GM19099 (cell line): ENCODE data around the gene WDFY1.
A peak's percentile ranks its signal among the peaks of the same experiment; 100 is the strongest.

Experiments used
- POLR2A ChIP-seq: IDR thresholded peaks from 3 replicates; pipeline ENCODE4 v1.6.1; 2011; ENCODE audit warnings: low read depth; ENCODE audit not compliant: insufficient read length; ENCODE audit errors: extremely low read depth

WDFY1 gene

DNA sequence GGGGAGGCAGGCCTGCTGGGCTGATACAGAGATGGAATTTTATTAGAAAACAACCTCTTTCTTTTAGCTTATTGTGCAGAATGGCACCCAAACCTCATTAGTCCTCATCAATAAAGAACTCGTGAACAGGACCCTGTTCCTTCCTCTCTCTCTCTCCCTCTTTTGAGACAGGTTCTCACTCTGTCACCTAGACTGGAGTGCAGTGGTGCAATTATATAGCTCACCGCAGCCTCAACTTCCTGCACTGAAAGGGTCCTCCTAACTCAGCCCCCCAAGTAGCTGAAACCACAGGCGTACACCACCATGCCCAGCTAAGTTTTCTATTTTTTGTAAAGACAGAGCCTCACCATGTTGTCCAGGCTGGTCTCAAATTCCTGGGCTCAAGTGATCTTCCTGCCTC, 86.1 kb downstream of the WDFY1 start:
- TF ChIP-seq POLR2A, result no peak

DNA sequence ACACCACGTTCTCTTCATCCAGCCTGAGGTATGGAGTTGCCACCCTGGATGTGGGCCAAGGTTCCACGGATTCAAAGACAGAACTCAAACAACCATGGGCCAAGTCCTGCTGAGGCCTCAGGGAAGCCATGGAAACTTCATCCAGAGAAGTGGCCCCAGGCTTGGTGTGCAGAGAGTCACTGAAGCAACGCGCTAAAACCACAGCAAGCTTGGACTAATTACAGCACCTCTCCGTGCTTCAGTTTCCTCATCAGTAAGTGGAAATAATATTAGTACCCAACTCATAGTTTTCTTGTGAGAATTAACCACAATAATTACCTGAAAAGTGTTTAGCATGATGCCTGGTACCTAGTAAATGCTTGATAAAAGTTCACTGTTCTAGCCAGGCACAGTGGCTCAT, 88.6 kb downstream of the WDFY1 start:
- no peak for TF ChIP-seq POLR2A

DNA sequence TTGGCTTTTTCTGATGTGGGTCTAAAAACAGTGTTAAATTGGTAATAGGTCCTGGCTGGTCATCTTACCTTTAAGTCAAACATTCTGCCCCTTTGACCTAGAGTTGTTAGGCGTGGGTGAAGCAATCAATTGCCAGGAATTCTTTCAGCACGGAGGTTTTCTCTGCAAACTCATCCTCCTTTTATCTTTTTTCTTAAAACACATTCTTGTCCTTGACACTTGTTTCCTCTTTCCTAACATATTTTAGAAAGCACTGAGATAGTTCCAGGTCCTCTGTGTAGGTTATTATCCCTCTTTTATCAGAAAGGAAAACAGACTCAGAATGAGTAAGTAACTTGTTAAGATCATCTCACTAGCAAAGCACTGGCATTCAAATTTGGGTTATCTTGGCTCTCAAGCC, 89.1 kb downstream of the WDFY1 start:
- no peak for TF ChIP-seq POLR2A

DNA sequence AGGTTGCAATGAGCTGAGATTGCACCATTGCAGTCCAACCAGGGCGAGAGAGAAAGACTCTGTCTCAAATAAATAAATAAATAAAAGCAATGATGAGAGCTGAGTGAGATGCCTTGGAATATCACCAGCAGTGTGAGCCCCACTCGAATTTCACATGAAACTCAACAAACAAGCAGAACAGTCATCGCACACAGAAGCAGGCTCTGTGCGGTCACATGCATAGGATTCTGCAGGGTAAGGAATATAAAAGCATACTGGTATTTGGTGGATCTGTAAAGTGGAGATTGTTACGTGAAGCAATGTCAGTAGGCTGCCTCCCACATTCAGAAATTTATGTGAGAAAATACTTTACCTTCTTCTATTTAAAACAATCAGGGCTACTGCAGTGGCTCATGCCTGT, 89.7 kb downstream of the WDFY1 start:
- no peak for TF ChIP-seq POLR2A

DNA sequence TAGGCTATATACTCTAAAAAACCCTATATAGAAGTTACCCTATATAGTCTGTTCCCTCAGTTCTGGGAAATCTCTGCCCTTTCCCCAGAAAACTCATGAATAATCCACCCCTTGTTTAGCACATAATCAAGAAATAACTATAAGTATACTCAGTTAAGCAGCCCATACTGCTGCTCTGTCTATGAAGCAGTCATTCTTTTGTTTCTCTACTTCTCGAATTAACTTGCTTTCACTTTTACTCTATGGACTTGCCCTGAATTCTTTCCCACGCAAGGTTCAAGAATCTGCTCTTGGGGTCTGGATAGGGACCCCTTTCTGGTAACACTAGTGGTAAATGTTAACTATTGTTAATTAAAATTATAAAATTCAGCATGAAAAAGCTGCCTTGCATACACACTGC, 90.4 kb downstream of the WDFY1 start:
- TF ChIP-seq POLR2A, result no peak

DNA sequence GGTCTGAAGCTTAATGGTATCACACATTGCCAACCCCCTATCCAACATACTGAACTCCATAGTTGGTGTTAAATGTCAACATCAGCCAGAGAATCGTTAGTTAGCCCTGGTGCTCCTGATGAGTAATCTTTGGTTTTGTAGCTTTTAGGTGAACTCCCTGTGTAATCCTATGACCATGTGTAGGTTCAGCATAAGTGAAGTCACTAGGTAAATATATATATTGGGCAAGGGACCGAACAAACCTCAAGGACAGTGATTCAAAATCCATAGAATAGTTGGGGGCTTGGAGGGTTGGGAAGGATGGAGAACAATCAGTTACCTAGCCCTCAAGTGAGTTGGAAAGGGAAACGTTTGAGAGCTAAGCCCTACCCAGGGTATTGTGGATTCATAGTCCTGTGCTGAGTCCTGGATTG, 91.7 kb downstream of the WDFY1 start:
- no peak for TF ChIP-seq POLR2A

DNA sequence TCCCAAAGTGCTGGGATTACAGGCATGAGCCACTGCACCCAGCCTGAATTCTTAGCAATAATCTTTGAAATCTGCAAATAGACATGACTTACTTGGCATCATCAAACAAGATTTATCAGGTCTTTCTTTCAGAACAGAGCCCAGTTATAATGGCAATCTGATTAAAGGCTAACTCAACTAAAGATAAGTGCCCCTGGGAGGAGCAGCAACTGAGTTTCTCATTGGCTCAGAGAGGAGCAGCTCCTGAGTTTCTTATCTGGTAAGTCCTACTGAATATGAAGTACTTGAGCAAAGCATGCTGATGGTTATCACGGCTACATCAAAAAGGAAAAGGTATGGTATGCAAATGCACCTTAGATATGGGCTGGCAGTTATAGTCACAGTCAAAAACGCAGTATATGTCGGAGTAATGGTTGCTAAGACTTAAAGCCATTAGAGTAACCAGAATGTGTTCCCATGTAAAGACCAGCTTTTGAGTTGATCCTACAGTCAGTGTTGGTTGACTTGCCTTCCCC, 92.8 kb downstream of the WDFY1 start:
- no peak for TF ChIP-seq POLR2A

DNA sequence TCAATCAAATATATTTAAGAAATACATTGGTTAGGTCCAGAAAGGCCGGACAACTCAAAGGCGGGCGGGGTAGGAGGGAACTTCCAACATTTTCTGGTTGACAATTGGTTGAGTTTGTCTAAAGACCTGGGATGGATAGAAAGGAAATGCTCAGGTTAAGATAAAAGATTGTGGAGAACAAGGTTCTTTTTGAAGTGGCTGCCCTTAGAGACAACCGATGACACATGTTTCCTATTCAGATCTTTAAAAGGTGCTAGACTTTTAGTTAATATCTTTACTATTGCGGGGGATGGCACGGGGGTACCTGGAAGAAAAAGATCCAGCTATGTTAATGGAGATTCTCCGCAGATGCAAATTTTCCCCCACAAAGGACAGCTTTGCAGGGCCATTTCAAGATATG, 97.7 kb downstream of the WDFY1 start:
- TF ChIP-seq POLR2A, result no peak

DNA sequence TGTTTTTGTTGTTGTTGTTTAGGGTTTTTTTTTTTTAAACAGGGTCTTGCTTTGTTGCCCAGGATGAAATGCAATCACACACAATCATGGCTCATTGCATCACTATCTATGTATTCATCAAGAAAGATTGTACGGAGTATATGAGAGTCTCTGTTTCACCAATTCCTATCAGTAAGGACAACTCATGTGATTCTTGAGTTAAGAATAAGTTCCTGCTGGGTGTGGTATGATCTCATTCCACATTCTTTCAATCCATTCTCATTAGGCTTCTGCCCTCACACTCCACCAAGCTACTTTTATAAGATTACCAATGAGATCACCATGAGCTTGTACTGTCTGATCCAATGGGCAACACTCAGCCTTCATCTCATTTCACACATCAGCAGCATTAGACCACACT, 98.6 kb downstream of the WDFY1 start:
- TF ChIP-seq POLR2A, result no peak

DNA sequence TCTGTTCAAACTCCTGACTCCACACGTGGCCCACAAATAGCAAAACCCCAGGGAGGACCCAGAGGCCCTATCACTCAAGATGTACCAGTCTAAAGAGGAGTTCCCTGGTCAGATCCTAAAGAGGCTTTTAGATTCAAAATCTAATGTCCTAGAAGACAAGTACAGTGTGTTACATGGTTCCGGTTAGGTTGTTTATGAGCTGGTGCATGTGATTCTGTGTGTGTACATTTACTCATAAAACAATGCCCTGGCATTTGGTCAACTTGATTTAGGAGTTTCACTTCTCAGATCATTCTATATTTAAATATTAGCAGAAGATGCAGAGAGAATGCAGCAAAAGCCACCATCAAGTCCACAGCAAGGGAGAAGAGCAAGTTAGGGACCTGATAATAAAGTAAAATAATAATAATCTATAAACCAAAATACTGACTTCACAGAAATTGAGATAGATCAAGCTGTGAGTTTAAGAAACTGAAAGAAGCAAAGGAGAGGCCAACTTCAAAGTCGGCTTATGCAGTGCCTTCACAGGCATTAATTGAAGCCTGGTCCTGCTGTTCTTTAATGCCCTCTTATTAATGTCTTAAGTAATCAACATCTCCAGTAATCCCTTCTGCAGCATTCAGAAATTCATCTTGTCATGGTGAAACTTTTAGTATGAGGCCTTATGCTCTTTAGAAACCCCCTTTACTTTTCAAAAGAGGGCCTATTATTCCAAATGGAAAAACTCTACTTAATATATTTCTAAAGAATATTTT, 103.5 kb downstream of the WDFY1 start:
- no peak for TF ChIP-seq POLR2A

DNA sequence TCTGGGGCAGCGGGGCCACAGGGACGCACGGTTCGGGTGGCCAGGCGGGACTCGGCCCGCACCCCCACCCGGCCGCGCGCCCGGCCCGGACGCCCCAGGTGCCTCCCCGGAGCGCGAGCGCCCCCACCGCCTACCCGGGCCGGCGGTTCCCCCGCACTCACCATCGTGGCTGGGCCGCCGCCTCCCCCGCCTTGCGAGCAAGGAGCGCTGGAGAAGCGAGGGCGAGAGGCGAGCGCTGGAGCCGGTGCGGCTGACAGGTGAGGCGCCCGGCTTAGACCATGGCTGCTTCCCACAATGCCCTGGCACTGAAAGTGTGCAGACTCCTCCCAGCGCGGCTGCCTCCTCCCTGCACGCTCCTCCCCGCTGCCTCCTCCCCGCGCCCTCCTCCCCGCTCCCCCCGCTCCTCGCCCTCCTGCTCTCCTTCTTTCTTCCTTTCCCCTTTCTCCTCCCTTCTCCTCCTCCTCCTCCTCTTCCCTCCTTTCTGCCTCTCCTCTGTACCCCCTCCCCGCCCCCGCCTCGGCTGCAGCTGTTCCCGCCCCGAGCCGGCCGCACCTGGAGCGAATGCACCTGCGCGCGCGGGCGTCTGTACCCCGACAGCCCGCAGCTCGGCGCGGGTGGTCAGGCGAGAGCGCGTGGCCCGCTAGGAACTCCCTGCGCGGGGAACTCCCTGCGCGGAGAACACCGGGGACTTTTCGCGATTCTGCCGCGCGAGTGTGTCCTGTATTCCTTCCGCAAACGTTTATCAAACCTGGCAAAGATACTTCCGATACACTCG, 107.7 kb downstream of the WDFY1 start, which contains the start of gene AP1S3:
Gene AP1S3, minus strand, starts transcription at position 296 of the 775 bp plus-strand sequence. Its CDS starts 132 bp downstream, at position 164.
- peak; percentile 71 for TF ChIP-seq POLR2A

DNA sequence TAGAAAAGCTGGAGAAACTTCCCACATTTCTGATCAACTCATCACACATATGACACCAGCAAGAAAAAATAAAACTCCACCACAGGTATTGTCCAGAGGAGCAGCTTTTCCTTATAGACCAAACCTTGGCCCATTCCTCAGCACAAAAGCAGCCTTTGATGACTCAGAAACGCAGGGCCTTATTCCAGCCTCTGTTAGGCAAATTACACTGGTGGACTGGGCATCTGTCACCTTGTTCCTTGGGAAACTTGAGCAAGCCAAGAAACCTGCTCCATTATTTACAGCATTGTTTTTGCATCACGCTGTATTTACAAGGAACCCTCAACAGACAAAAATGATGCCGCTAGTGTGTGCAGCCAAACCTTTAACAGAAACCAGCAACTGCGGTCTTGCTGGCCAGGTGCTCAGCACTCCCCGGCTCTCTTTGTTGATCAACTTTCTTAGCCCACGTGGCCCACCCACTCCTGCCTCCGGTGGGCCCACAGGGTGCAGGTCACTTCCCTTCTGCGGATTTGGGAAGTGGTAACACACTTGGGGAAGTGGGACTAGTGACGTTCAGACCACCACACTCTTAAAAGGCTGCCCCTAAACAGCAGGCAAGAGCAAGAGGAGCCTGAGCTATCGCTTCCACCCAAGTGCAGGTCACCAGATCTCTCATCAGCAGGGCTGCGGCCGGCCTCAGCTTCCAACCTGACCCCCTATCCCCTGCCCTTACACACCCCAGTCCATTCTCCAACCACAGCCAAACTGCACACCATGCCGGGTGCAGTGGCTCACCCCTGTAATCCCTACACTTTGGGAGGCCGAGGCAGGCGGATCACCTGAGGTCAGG, 109.2 kb downstream of the WDFY1 start:
- peak; percentile 29 for TF ChIP-seq POLR2A

DNA sequence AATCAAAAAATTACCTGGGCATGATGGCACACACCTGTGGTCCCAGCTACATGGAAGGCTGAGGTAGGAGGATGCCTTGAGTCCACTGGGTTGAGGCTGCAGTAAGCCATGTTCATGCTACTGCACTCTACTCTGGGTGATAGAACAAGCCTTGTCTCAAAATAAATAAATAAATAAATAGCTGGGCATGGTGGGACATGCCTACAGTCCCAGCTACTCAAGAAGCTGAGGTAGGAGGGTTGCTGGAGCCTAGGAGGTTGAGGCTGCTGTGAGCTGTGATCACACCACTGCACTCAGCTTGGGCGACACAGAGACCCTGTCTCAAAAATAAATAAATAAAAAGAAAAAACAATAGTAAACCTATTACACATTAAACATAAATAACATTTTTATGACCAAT, 110.7 kb downstream of the WDFY1 start:
- no peak for TF ChIP-seq POLR2A

DNA sequence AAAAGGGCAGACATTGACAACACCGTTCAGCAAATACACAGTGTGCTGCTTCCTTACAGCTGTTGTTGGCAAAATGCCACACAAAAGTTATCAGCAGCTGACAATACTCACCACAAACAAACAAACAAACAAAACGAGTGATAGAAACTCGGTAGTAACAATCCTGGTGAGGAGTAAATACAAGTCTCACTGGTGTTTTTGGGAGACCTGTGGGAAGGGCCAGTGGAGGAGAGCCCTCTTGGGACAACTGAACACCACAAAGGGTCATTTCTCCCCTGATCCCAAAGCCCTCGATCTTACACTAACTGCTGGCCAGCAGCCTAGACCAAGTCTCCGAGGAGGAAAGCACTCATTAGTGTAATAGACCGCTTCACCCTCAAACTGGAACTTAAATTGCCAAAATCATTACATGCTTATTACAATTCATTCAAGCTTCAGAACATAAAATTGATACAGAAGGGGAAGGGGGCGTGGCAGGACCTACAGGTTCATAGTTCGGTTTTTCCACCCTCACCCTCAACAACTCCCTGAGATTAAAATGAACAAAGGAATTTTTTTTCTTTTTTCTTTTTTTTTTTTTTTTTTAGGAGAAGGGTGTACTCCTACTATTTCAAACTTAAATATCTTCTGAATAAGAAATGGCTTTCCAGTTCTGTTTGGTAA, 112.8 kb downstream of the WDFY1 start:
- no peak for TF ChIP-seq POLR2A

DNA sequence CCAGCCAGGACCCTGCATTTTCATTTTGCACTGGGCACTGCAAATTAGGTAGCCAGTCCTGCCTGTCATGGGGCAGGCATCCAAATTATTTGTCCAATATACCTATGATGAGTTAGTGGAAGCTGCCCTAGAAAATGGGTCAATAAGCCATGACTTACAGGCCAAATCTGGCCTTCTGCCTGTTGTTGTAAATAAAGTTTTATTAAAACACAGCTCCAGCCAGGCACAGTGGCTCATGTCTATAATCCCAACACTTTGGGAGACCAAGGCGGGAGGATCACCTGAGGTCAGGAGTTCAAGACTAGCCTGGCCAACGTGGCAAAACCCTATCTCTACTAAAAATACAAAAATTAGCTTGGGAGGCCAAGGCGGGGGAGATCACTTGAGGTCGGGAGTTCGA, 116.0 kb downstream of the WDFY1 start:
- no peak for TF ChIP-seq POLR2A

DNA sequence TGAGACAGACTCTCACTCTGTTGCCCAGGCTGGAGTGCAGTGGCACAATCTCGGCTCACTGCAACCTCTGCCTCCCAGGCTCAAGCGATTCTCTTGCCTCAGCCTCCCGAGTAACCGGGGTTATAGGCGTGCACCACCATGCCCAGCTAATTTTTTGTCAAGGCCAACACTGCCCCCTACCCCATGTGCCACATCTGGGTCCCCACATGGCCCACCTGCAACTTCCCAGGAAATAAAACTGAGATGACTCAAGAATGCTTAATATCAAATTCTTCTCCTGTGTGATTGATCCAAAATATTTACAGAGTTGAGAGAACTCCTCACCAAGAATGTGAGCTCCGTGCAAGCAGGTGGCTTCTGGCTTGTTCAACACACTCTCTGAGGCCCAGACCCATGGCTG, 116.8 kb downstream of the WDFY1 start:
- TF ChIP-seq POLR2A, result no peak
